Putamen (tissue), 1 donor: ENCODE results near the gene S100A13.

ENCODE experiments used
- DNase-seq: peaks from one replicate; pipeline ENCODE4 v3.0.0-alpha.2; 2016; ENCODE audit warnings: low spot score

The S100A13 gene

DNA sequence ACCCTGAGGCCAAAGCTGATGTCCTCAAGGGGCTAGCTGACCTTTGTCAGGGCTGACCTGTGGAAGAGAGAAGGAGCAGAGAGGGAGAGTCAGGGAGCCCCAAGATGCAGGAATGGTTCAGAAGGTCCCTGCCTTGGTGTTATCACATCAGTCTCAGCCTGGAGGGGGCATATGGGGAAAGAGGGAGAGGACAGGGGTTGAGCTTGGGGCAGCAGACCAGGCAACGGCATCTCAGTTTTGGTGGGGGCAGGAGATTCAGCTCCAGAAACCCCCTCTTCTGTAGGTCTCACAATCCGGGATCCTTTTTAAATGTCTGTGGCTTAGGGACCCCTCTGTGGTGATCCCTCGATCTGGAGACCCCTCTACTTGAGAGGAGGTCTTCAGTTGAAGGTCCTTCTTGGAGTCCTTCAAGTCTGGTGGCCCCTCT, 815 bp downstream of the S100A13 start:
- no peak for DNase-seq

DNA sequence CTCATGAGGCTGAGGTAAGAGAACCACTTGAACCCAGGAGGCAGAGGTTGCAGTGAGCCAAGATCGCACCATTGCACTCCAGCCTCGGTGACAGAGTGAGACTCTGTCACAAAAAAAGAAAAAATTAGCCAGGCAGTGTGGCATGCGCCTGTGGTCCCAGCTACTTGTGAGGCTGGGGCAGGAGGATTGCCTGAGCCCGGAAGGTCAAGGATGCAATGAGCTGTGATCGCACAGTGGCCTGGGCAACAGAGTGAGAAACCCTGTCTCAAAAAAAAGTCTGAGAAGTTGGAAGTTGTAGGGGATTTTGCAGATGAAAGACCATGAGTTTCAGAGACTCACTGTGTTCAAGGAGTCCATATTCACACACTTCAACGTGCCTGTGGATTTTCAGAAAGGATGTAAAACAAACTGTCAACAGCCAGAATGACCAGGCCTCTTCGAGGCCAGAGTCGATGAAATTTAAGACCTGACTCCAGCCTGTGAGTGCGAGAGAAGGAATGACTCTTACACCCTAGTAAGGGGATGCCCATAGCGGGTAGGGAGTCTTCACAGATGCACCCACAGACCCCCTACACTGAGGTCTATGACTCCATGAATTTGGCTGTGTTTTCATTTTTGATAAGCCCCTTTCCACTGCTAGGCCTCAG, 2.2 kb downstream of the S100A13 start:
- DNase-seq, result no peak

DNA sequence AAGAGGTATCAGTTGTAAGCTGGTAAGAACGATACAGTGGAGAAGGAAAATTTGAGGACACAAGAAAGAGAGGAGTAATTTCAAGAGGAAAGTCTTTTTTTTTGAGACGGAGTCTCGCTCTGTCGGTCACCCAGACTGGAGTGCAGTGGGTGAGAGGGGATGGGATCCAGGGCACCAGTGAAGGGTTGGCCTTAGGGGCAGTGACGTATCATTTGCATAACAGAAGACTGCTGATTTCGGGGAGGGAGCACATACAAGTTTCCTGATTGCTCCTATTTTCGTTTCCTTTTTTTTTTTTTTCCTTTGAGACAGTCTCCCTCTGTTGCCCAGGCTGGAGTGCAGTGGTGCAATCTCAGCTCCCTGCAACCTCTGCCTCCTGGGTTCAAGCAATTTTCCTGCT, 4.2 kb downstream of the S100A13 start:
- no peak for DNase-seq

DNA sequence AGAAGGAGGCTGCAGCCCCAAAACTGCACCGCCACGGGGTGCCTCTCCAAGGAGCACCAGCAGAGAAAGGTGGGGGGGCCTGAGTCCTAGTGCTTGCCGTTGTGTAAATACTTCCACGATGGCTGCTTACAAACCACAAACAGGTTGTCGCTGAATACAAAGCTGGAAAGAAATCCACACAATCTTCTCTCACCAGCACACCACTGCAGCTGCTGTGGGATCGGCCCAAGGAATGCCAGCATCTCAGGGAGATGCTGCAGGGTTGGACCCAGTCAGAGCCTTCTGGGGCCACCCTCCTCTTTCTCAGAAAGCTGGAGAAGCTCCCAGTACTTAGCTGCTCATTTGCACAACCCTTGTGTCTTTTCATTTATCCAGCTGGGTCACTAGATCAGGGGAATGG, 8.1 kb downstream of the S100A13 start:
- DNase-seq, result no peak

DNA sequence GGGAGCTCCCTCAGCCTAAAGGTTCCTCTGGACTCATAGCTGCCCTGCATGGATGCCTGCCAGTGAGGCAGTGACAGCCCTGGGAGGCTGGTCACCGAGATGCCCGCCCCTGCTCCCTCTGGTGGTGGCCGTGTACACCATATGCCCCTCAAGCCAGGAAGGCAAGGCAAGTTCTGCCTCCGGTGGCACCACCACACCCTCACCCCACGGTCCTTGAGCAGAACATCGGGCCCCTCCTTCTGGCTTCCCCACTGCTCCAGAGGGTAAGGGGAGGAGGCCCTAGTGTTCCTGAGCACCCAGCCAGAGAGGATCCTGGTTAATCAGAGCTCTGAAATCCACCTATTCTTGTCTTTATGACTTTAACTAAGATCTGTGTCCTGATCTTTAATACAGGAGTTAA, 9.6 kb downstream of the S100A13 start:
- DNase-seq, result no peak

DNA sequence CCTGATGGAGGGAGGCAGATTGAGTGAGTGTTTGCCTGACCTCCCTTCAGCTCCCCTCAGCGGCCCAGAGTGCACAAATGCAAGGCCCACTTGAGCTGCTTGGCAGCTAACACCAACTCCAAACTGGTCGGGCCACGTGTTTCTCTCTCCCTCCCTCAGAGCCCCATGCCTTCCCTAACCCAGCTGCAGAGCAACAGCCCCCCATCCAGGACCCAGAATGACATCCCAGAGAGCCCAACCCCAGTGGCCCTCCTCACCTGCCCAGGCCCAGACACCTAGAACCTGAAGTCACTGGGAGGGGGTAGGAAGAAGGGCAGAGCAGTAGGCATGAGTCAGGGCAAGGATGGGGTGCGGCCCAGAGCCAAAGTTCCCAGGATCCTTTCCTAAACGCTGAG, 10.4 kb downstream of the S100A13 start:
- no peak for DNase-seq

DNA sequence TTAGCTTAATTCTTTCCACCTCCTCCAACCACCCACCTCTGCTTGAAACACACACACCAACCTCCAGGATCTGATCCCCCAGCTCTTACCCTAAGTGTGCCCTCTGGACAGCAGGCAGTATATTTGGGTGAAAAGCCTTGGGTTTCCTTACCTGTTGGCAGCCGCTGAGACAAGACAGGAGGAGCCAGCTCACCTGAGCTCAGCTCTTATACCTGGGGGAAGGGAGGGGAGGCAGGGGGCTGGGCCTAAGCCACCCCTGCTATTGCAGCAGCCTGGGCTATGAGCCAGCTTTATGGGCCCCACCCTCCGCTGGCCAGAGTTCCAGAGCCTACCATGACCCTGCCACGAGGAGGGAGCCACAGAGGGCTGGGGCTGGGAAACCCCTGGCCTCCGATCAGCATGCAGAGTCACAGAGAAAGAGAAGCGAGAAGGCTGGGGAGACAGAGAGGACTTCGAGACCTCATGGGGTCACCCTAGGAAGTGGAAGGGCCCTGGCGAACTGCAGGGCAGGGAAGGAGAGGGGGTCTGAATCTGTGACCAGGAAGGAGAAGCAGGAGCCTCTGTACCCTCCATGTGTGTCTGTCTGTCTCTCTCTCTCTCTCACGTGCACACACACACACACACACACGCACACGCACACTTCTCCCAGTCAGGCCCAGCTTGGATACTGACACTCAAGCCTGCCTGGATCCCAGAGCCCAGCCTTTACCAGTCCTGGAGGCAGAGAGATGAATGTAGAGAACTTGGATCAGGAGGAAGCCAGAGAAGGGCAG, 11.0 kb downstream of the S100A13 start, which contains the start of gene S100A14:
TSS of gene S100A14 (minus strand) at position 182 of the 773 bp plus-strand sequence. CDS start 467 bp downstream, outside the sequence.
- no peak for DNase-seq

DNA sequence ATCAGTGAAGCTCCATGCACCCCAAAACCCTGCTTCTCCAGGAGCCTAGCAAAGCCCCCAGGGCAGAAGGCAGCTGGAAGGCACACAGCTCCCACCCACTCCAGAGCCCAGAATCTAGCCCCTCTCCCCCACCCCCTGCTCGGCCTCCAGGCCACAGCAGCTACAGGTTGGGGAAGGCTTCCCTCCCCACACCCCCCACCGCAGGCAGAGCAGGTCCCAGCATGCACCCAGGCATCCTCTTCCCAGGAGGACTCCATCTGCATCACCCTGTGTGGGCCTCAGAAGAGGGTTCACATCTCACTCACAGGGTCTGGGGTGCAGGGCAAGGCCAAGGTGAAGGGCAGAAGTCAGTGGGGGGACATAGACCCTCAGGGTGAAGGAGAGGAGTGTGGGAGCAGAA, 11.9 kb downstream of the S100A13 start:
- DNase-seq, result no peak

DNA sequence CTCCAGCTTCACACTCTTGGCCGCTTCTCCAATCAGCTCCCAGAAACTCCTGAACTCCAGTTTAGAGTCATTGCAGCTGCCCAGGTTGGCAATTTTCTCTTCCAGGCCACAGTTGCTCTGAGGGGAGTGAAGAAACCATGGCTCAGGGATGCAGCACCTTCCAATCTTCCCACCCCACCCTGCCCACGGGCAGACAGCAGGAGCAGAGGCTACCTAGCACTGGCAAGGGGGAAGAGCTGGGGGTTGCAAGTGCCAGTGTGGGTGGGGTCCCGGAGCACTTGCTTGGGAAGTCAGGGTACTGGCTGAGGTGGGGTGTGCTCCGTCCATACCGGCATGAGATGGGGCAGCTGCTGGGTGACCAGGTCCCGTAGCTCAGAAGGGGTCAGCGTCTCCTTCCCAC, 12.4 kb downstream of the S100A13 start:
- DNase-seq, result no peak

DNA sequence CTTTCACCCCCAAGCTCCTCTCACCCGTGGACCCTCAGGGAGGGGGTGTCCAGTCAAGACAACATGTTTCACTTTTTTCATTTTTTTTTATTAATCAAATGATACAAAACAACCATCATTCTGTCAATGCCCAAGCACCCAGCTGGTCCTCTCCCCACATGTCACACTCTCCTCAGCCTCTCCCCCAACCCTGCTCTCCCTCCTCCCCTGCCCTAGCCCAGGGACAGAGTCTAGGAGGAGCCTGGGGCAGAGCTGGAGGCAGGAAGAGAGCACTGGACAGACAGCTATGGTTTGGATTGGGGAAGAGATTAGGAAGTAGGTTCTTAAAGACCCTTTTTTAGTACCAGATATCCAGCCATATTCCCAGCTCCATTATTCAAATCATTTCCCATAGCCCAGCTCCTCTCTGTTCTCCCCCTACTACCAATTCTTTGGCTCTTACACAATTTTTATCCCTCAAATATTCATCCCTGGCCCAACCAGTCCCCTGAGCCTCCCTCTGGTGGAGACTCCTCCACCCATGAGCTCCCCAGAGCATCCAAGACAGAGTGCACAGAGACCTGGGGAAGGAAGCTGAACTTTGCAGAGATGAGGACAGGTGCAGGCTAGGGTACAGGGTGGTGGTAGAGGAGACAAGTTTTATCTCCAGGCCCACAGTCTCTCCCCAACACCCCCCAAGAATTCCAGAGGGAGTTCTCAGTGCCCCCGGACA, 13.0 kb downstream of the S100A13 start:
- DNase-seq, result no peak

DNA sequence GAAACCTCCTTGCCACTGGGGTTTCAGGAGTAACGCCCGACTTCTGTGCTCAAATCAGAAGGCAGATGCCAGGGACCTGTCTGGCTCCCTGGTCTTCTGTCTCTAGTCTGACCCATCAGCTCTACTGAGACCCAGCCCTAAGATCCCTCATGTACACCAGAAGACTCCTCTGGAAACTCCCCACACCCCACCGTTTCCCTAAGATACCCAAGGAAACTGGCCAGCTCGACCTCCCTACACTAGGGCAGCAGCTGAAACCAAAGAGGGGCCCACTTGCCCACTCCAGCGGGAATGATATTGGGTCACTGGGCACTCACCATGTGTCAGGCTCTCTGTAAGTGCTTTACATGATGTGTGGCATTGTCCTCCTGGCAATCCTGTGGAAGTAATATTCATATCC, 13.9 kb downstream of the S100A13 start:
- no peak for DNase-seq

DNA sequence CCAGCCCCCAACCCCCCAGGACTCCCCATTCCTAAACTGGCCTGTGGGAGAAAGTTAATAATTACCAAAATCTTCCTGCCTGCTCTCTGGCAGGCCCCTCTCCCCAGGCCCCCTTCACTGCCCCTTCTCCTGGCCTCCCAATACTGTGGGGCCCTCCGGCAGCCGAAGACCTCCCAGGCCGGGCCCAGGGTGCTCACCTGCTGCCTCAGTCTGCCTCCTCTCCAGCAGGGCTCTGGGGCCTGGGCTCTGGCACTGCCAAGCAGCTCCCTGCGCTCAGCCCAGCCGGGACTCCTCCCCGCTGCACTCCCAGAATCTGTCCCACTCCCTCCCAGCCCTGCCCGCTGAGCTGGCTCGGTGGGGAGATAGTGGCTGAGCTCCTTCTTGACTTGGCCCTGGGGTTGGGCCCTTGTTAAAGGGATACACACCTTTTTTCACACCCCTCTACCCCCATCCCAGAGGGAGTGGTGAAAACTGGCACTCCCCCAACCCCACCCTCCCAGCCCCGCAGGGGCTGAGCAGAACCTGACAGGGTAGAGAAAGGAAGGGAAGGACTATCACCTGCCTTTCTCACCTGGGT, 14.5 kb downstream of the S100A13 start, which contains the start of gene S100A16:
TSS of gene S100A16 (minus strand) at position 383 of the 577 bp plus-strand sequence. CDS start 4,986 bp downstream, outside the sequence.
- no peak for DNase-seq

DNA sequence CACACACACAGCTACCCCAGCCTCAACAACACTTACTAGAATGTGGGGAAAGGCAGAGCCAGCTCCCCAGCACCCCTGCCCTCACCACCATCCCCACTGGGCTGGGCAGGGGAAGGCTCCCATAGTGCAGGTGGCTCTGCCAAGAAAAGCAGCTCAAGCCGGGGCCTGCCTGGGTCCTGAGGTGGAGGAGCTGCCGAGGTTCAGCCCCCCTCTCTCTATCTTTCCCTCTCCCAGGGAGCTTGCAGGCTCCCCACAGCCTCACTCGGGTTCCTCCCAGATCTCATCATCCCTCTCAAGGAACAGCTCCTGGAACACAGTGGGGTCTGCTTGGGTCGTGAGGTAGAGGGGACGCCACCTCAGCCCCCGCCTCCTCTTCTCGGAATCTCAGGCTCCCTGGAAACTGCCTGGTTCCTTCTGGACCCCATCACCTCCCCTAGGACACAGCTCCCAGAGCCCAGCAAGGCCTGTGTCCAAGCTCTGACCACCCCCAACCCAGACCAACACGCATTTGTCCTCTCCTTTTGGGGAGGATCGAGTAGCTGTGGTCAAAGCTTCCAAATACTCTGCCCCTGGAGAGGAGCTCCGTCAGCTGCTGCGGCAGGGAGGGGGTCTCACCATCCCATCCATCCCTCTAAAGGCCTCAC, 15.1 kb downstream of the S100A13 start:
- DNase-seq, result no peak

DNA sequence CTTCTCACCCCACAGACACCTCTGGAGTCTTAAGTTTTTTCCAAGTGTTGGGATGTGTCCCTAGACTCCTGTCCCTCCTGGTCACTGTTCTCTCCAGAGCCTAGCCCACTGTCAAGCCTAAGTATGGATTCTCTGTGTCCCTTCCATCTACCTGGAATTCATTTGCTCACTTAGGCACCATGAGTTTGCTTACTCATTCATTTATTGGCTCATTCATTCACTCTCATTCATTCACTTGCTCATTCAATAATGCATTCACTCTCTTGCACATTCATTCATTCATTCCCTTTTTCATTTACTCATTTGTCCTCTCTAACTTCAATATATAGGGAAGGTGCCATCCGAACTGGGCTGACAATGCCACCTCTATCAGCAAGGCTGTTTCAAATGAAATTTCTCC, 15.9 kb downstream of the S100A13 start:
- no peak for DNase-seq

DNA sequence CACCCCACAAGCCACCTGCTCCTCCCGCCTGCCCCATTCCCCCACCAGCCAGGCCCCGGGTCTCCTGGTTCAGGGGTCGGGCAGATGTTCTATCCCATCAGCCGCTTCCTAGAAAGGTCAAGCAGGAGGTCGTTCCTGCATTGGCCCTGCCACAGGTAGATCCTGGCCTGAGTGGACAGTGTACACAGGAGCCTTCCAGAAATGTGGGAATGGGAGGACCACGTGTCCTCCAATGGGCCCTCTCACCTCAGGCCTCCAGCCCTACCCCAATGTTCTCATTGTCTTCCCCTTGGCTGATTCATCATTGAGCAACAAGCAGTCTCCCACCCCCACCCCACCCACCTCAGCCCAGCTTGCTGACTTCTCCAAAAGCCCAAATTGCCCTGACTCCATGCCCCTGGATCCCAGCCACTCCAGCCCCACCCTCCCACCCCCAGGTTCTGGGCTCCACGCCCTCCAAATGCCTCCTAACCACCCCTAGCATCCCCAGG, 16.4 kb downstream of the S100A13 start:
- DNase-seq, result no peak

DNA sequence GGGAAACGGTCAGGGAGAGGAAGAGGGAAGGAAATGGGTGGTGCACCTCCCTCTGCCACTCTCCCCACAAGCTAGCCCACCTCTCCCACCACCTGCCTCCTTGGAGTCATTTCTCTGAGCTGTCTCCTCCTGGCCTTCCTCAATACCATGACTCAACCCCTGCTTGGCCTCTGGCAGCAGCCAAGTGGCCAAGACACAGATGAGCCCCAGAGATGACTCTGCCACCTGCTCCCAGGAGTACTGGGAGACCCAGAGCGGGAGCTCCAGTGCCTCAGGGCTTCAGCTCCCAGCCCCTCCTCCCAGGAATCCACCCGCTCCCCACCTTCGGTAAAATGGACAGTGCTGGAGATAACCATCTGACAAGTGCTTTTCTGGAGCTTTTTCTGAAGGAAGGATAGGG, 17.0 kb downstream of the S100A13 start:
- DNase-seq, result no peak

DNA sequence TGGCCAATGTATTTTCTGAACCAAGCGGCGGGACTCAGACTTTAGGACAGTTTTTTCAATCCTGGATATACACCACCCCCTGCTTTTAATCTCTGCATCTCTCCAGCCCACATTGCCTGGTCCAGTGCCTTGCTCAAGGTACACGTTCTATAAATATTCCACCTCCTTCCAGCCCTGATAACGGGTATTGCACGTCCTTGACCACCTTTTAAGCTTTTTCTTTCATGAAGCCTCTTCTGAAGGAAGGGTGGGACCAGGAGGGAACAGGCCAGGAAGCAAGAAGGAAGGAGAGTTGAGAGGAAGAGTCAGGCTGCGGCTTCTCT, 17.8 kb downstream of the S100A13 start:
- DNase-seq, result no peak

DNA sequence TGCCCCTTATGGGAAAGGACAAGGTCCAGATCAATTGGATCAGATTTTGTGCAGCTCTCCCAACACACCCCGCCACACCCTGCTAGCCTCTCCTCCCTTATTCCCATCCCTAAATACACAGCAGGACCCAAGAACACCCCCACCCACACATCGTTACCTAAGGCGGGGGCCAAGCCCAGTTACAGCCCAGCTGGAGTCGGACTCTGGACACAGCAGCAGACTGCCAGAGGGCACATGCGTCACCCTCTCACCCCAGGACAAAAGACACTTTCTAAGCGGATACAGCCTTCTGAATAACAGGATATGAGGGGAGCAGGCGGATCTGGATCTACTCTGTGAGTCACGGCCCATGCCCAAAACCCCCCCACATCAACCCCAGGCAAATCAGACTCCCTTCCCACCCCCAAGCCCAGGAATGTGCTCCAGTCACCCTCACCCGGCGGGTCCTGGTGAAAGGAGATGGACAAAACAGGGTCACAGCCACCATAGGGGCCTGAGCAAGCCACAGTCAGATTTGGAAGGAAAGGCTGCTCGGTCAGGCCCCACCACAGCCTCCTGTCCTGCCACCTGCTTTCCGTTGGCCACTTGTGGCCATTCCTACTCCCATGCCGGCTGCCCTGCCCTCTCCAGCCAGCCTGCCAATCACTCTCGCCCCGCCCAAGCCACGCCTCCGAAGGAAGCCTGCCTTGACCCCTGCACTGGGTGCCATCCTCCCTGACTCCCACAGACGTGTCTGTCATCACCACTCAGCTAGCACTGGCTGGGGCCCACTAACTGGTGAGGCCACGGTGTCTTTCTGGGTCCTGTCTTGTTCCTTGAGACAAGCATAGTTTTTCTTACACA, 18.3 kb downstream of the S100A13 start:
- peak; percentile 73 for DNase-seq

DNA sequence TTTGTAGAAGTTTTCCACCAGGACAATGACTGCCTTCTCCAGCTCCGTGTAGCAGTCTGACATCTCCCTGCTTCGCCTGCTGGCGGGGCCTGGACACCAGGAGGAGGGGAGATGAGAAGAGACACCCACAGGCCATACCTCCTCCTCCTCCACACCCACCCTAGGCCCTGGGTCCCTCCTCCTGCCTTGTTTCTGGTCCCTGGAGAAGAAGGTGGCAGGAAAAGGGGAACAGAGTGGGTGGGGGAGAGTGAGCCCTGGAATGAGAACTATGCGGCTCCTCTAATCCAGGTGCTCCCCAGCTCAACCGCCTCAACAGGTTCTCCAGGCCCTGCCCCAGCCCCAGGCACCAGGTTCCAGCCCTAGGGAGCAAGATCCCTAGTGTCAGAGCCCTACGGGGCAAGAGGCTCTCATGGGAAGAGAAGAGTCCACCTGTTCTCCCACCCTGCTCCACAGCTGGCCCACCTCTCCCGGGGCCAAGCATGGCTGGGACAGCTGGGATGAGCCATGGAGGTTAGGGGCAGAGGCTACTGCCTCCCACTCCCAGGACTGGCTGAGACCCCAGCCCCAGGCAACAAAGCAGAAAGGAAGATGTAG, 19.1 kb downstream of the S100A13 start:
- DNase-seq, result no peak

DNA sequence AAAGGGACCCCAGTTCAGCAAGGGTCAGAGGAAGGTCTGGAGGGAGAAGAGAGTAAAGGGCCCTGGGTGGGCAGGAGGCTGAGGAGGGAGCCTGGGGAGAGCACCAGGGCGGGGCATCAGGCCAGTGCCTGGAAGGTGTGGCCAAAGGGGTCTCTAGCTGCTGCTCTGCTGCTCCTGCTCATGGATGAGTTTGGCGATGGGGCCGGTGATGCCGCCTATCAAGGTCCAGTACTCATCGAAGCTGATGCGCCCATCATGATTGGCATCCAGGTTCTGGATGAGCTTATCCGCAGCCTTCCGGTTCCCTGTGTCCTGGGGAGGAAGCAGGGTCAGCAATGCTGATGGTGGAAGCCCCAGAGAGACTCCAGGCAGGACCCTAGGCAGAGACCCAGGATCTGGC, 19.9 kb downstream of the S100A13 start:
- no peak for DNase-seq

DNA sequence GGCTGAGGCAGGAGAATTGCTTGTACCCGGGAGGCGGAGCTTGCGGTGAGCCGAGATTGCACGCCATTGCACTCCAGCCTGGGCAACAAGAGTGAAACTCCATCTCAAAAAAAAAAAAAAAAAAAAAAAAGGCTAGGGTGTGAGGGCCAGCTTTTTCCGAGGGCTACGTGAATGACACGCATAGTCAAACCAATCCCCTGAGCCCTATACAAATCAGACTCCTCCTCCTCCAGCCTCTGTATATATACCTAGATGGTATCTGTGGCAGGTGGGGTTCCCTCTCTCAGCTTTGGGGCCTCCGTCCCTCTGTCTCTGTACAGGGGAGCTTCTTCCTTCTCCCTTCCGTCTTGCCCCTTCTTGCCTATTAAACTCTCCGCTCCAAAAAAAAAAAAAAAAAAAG, 21.1 kb downstream of the S100A13 start:
- no peak for DNase-seq
